Adrenal gland (tissue), 12 donors: Measurements from ENCODE around the gene OR5AP2. TPM values are rescaled to one million over a fixed set of nuclear protein-coding genes. Genes with fewer than 3 reads are reported as not detected.
"Not testable (repeated sequence)": the region's sequence is repeated elsewhere in the genome, so short reads cannot be mapped to it uniquely, and the experiment has no call there.

Experiments used
- DNase-seq, 7 donors: peaks; one replicate each; pipeline ENCODE4 v3.0.0-alpha.2; 2019 to 2020
- H3K27ac ChIP-seq, 5 donors: fragments of 200-600 bp; sonication (generic) in 4 of 5; 1 replicate in 3 of 5; 2 replicates in 2 of 5; pipeline versions ENCODE4 v1.5.1 to v1.8.0; 2016 to 2020; ENCODE audit warnings: mild to moderate bottlenecking in 1 of 5
- H3K27me3 ChIP-seq: fragments of 200-600 bp; 2 replicates; pipeline ENCODE4 v1.8.0; 2021
- H3K36me3 ChIP-seq, 2 donors: fragments of 200-600 bp; replicated peaks in 1 of 2; 1 replicate in 1 of 2; 2 replicates in 1 of 2; pipeline versions ENCODE4 v1.5.1 to v1.8.0; 2018 to 2022
- H3K4me1 ChIP-seq, 2 donors: fragments of 200-600 bp; replicated peaks in 1 of 2; 1 replicate in 1 of 2; 2 replicates in 1 of 2; pipeline versions ENCODE4 v1.5.1 to v1.8.0; 2018 to 2021
- H3K4me3 ChIP-seq, 4 donors: fragments of 200-600 bp; sonication (generic) in 3 of 4; one replicate each; pipeline ENCODE4 v1.5.1; 2016 to 2018
- H3K9me3 ChIP-seq, 3 donors: fragments of 200-600 bp; sonication (generic) in 1 of 3; replicated peaks in 1 of 3; 1 replicate in 2 of 3; 2 replicates in 1 of 3; pipeline versions ENCODE4 v1.5.1 to v1.8.0; 2016 to 2021
- POLR2A ChIP-seq, 2 donors: fragments of 450-650 bp; IDR thresholded peaks; one replicate each; pipeline ENCODE4 v1.6.1; 2017; ENCODE audit warnings: antibody characterized with exemption in 2 of 2, mild to moderate bottlenecking in 2 of 2, moderate library complexity in 1 of 2
- WGBS, 4 donors: extraction: QIAGEN DNeasy Blood & Tissue Kit in 2 of 4; methylation state at CpG; one replicate each; pipeline versions ENCODE4 v1.1.5 to v1.1.7; 2013 to 2017; 5-methylcytosine and 5-hydroxymethylcytosine counted together
- intact Hi-C, 2 donors: fragments of 100-400 bp; cut with DNase I; formaldehyde crosslinking; loops; one replicate each; pipeline versions ENCODE4 v1.14.1 to v1.15.0; 2022 to 2023
- polyA plus RNA-seq, 3 donors: library from polyadenylated mRNA; stranded (reverse); fragments of 200-250 nt in 2 of 3; fragments of 350-450 nt in 1 of 3; fragmentation: Illumina TruSeq in 1 of 3; extraction: RNeasy Lipid Tissue Mini Kit (QIAGEN cat#74804) in 1 of 3; gene quantifications; one replicate each; pipeline ENCODE4 v1.2.3, GENCODE V29; 2013 to 2014
- small RNA-seq, 2 donors: library from RNA; depleted of rRNA; stranded (forward); fragments of <200 nt; gene quantifications; one replicate each; pipeline ENCODE3, GENCODE V24; 2016
- total RNA-seq, 9 donors: library from RNA; depleted of rRNA in 4 of 9; stranded (reverse); fragments of >200 nt in 4 of 9; fragments of 120-200 nt in 1 of 9; fragmentation: NEBNext Ultra II Directional in 1 of 9; extraction: Animal tissue kit (Norgen Biotek cat#: 25700) in 1 of 9; gene quantifications; one replicate each; pipeline versions ENCODE4 v1.1.0 to v1.2.4, GENCODE V29; 2013 to 2023
- TF ChIP-seq, protein P1 (sequence below), 6 experiments: fragments of 450-650 bp in 4 of 6; fragments of 200-600 bp in 2 of 6; sonication (generic) in 1 of 6; IDR thresholded peaks; 1 replicate in 5 of 6; 2 replicates in 1 of 6; pipeline versions ENCODE4 v1.5.1 to v1.8.0; 2016 to 2021; ENCODE audit warnings: antibody characterized with exemption in 6 of 6, mild to moderate bottlenecking in 2 of 6, moderate library complexity in 1 of 6
- donor health status: healthy with polysubstance abuse.
- donor health status: Bipolar disorder and iron deficiency.
- donor health status: DM: yes; HTN: yes; CAD: no.
- donor health status: DM: no; HTN: no; CAD: no.
- donor health status: DM: no; HTN: no; CAD: no.
- donor health status: DM: yes; HTN: yes; CAD: no.

The OR5AP2 gene
- total and polyA plus RNA-seq, 12 donors: not detected

DNA sequence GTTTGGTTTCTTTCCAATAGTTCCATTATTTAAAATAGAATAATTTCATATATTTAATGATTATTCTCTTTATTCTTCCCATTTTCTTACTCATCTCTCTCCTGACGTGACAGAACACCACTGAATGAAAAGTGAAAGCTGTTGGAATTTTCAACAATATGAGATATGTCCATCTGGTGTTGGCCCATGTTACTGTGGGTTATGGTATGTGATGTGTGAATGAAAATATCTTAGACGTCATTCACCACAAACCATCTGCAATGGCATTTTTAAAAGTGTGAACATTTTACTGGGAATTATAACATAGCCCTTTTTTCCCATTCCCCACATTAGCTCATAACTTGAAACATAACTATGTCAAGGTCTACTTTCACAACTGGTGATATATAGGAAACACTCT is 16.3 kb downstream of the OR5AP2 start:
- TF ChIP-seq POLR2A (IDR thresholded peaks at IDR 0.05): no peak
- TF ChIP-seq, protein P1, sequence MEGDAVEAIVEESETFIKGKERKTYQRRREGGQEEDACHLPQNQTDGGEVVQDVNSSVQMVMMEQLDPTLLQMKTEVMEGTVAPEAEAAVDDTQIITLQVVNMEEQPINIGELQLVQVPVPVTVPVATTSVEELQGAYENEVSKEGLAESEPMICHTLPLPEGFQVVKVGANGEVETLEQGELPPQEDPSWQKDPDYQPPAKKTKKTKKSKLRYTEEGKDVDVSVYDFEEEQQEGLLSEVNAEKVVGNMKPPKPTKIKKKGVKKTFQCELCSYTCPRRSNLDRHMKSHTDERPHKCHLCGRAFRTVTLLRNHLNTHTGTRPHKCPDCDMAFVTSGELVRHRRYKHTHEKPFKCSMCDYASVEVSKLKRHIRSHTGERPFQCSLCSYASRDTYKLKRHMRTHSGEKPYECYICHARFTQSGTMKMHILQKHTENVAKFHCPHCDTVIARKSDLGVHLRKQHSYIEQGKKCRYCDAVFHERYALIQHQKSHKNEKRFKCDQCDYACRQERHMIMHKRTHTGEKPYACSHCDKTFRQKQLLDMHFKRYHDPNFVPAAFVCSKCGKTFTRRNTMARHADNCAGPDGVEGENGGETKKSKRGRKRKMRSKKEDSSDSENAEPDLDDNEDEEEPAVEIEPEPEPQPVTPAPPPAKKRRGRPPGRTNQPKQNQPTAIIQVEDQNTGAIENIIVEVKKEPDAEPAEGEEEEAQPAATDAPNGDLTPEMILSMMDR (IDR thresholded peaks at IDR 0.05): no peak
- H3K9me3 ChIP-seq: no peaks in the 10 kb centered on the region
- no peaks in the 10 kb centered on the region for H3K4me1 ChIP-seq
- H3K4me3 ChIP-seq: no peak overlapping the region
- no peaks in the 10 kb centered on the region for H3K36me3 ChIP-seq
- no peak overlapping the region for H3K27ac ChIP-seq
- H3K27me3 ChIP-seq: no peaks in the 10 kb centered on the region
- WGBS, 4 donors: 34 to 58% (median 41%) methylated on average over 2 of the region's 2 CpGs
- no peak for DNase-seq
- intact Hi-C loops: no loop called here

DNA sequence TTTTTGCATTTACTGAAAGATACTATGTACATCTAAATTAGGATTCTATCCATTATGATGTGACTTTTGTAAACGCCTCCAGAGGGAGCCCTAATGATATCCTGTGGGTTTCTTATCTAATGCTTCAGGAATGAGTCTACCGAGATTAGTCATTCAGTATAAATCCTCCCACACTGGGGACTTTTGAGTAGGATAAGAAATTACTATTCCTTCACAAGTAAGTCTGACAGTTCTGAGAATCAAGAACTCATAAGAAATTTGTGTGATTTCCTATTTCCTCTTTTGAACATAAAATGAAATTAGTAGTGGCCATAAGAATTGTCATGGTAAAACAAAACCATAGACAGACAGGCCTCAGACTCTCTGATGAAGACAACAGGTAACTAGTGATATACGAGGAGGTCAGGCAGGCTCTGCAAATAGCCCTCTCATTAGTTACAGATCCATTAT is 17.6 kb downstream of the OR5AP2 start:
- H3K36me3 ChIP-seq: no peaks in the 10 kb centered on the region
- no peak for TF ChIP-seq POLR2A (IDR thresholded peaks at IDR 0.05)
- TF ChIP-seq, protein P1 (IDR thresholded peaks at IDR 0.05): peak in 5 of 6 experiments; percentile 22 to 43 (median 41)
- no peaks in the 10 kb centered on the region for H3K4me1 ChIP-seq
- H3K9me3 ChIP-seq: no peaks in the 10 kb centered on the region
- intact Hi-C loops: loop anchor here in 1 of 2 donors (5.0 kb wide), 1 partner anchor 158 kb away; no protein-coding TSS in a partner anchor
- H3K4me3 ChIP-seq: no peak overlapping the region
- 5 to 10% (median 7%) methylated on average over 3 of the region's 3 CpGs for WGBS, 4 donors
- DNase-seq: peak in 3 of 7 donors; percentile 6 to 37 (median 16)
- no peaks in the 10 kb centered on the region for H3K27me3 ChIP-seq
- H3K27ac ChIP-seq: no peak overlapping the region

DNA sequence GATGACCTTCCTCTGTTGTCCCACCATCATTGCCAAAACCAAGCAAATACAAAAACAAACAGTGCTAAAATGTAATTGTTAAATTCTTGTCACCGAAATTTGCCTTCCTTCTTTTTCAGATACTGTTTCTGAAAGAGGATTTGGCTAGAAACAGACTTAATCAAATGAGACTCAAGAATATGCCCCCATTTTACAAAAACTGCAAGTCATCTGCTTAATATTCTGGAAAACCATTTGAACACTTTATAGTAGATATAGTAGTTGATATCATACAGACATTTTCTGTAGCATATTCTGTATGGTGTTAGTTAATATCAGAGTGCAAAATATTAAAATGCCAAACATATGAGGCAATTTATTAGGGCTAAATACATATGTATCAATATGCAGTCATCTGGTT is 31.1 kb downstream of the OR5AP2 start:
- intact Hi-C loops: no loop called here
- Histone ChIP-seq H3K9me3 (peaks cover 0 to 6% (median 0%) of the 10 kb centered on the region in 3 donors), H3K4me3 (no peak overlapping the region), H3K27ac (no peak overlapping the region), H3K27me3 (no peaks in the 10 kb centered on the region), H3K4me1 (no peaks in the 10 kb centered on the region), H3K36me3 (no peaks in the 10 kb centered on the region)
- no peak for DNase-seq
- 53 to 79% (median 73%) methylated on average over 1 of the region's 1 CpG for WGBS, 4 donors
- no peak for TF ChIP-seq POLR2A (IDR thresholded peaks at IDR 0.05)

DNA sequence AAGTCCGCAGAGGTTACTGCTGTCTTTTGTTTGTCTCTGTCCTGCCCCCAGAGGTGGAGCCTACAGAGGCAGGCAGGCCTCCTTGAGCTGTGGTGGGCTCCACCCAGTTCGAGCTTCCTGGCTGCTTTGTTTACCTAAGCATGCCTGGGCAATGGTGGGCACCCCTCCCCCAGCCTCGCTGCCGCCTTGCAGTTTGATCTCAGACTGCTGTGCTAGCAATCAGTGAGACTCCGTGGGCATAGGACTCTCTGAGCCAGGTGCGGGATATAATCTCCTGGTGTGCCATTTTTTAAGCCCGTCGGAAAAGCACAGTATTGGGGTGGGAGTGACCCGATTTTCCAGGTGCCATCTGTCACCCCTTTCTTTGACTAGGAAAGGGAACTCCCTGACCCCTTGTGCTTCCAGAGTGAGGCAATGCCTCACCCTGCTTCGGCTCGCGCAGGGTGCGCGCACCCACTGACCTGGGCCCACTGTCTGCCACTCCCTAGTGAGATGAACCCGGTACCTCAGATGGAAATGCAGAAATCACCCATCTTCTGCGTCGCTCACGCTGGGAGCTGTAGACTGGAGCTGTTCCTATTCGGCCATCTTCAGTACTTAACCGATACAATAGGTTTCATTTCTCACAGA is 50.0 kb downstream of the OR5AP2 start:
- intact Hi-C loops, H3K4me1 ChIP-seq, H3K27me3 ChIP-seq, DNase-seq, H3K4me3 ChIP-seq, H3K36me3 ChIP-seq, H3K27ac ChIP-seq, H3K9me3 ChIP-seq: not testable (repeated sequence)
- 89 to 96% (median 91%) methylated on average over 13 to 20 of the region's 20 CpGs for WGBS, 4 donors

Small RNA genes within 50 kb of the gene (small RNA-seq; reads per million reads assigned to genes)
- 0 reads per million in 2 donors for gene AP004245.1

Other genes starting within 250 kb of the OR5AP2 start
- not detected for gene OR5AL1, start 229.7 kb downstream of the OR5AP2 start, total RNA-seq
- not detected for gene OR5AL1, start 229.7 kb downstream of the OR5AP2 start, polyA plus RNA-seq
- not detected for gene OR5M3, start 169.1 kb downstream of the OR5AP2 start, total RNA-seq
- not detected for gene OR5M3, start 169.1 kb downstream of the OR5AP2 start, polyA plus RNA-seq
- gene OR5M8, start 151.1 kb downstream of the OR5AP2 start, total RNA-seq: not detected
- not detected for gene OR5M8, start 151.1 kb downstream of the OR5AP2 start, polyA plus RNA-seq
- gene OR5M11, start 99.2 kb downstream of the OR5AP2 start, total RNA-seq: not detected
- not detected for gene OR5M11, start 99.2 kb downstream of the OR5AP2 start, polyA plus RNA-seq
- not detected for gene OR5M10, start 64.7 kb downstream of the OR5AP2 start, total RNA-seq
- not detected for gene OR5M10, start 64.7 kb downstream of the OR5AP2 start, polyA plus RNA-seq
- not detected for gene OR5M1, start 27.6 kb downstream of the OR5AP2 start, total RNA-seq
- not detected for gene OR5M1, start 27.6 kb downstream of the OR5AP2 start, polyA plus RNA-seq
- not detected for gene OR5AR1, start 21.2 kb upstream of the OR5AP2 start, total RNA-seq
- gene OR5AR1, start 21.2 kb upstream of the OR5AP2 start, polyA plus RNA-seq: not detected
- gene OR9G1, start 56.7 kb upstream of the OR5AP2 start, total RNA-seq: not detected
- not detected for gene OR9G1, start 56.7 kb upstream of the OR5AP2 start, polyA plus RNA-seq
- not detected for gene OR9G4, start 106.3 kb upstream of the OR5AP2 start, total RNA-seq
- not detected for gene OR9G4, start 106.3 kb upstream of the OR5AP2 start, polyA plus RNA-seq